ENCODE data around the gene COL15A1.

The COL15A1 gene

GRCh38 chr9:98986866-98987651, 43.4 kb downstream of the COL15A1 start:
- no peak overlapping the region for H3K4me3 ChIP-seq (ENCODE audit: low read length)
- no peak for DNase-seq (ENCODE audit: low read depth, low spot score)

GRCh38 chr9:98989036-98990000, 45.6 kb downstream of the COL15A1 start:
- no peak overlapping the region for H3K4me3 ChIP-seq (ENCODE audit: low read length)
- DNase-seq (ENCODE audit: low read depth, low spot score): no peak

DNA sequence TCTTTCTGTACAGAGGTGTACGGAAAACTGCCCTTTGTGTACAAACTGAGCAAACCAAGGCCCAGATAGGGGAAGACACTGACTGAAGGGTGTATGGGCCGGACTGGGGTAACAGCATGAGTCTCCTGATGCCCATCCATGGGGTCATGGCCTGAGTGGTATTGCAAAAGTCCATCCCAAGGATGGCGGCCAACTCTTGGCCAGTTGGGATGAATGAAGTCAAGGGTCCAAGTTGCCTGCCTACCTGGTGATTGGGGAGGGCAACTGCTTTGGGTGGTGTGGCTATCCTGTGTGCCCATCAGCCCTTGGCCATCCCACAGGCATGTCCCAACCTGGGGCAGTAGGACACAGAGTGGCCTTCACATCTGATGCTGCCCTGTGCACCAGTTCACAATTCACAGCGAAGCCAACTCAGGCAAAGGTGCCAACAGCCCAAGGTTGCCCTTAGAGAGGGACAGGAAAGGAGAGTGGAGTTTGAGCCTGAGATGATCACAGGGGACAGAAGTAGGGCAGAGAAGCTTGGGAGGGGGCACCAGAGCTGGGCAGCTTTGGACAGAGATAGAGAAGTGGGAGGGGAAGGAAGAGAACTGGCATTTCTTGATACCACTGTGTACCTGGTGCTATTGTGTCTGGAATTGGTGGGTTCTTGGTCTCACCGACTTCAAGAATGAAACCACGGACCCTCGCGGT, 46.6 kb downstream of the COL15A1 start:
- no peak overlapping the region for H3K4me3 ChIP-seq (ENCODE audit: low read length)
- no peak for DNase-seq (ENCODE audit: low read depth, low spot score)

DNA sequence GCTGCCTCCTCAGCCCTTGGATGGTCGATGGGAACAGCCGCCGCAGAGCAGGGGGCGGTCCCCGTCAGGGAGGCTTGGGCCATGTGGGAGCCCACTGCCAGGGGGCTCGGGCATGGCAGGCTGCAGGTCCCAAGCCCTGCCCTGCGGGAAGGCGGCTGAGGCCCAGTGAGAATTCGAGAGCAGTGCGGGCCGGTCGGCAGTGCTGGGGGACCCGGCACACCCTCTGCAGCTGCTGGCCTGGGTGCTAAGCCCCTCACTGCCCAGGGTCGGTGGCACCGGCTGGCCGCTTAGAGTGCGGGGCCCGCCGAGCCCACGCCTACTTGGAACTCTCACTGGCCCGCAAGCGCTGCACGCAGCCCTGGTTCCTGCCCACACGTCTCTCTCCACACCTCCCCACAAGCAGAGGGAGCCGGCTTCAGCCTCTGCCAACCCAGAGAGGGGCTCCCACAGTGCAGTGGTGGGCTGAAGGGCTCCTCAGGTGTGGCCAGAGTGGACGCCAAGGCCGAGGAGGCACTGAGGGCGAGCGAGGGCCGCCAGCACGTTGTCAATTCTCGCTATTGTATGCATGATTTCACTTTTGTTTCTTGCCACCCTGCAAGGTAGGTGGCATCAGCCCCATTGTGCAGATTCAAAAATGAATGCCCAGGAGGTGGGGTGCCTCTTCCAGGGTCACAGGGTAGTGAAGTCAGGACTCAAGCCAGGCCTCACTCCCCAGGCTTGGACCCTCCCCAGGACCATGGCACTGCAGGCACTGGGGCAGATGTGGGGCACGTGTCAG, 48.6 kb downstream of the COL15A1 start:
- DNase-seq (ENCODE audit: low read depth, low spot score): no peak
- H3K4me3 ChIP-seq (ENCODE audit: low read length): no peak overlapping the region

DNA sequence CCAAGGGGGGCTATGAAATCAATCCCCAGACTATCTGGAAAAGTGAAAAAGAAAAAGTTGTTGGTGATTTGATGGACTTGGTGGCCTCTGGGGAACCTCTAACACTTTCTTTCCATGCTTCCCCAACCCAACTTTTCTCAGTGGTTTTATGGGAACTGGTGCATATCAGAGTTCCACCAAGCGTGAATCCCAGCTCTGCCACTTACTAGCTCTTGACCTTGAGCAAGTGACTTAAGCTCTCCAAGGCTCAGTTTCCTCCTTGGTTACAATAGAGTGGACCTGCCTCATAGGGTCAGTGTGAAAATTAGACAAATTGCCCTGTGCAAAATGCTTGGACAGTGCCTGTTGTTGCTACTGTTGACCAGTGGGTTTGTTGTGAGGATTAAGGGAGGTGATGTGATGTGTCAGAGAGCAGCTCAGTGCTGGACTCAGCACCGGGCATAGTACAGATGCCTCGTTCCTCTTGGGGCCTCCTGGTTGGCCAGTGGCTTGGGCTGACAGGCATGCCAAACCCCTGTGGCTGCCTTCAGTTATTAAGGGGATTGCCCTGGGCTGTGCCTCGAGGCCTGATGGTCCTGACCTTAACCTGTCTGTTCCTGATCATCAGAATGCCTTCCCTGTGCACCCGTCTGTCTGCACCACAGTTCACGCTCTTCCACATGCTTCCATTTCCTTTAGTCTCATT, 49.3 kb downstream of the COL15A1 start:
- no peak overlapping the region for H3K4me3 ChIP-seq (ENCODE audit: low read length)
- no peak for DNase-seq (ENCODE audit: low read depth, low spot score)

DNA sequence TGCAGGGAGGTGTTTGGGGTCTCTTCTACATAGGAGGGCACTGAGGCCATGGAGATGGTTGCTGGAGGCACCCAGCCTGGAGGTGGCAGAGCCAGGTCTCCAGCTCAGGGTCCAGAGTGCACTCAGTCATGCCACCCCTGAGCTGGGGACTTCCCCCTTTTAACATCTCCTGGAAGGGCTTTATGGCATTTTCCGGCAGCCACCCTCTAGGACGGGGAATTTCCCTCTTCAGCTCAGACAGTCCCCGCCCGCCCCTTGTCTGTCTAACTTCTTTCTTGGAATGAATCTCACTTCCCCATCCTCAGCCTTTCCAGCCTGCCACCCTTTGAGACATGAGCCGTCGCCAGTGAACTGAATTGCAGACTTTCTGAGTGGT, 49.9 kb downstream of the COL15A1 start:
- DNase-seq (ENCODE audit: low read depth, low spot score): no peak

DNA sequence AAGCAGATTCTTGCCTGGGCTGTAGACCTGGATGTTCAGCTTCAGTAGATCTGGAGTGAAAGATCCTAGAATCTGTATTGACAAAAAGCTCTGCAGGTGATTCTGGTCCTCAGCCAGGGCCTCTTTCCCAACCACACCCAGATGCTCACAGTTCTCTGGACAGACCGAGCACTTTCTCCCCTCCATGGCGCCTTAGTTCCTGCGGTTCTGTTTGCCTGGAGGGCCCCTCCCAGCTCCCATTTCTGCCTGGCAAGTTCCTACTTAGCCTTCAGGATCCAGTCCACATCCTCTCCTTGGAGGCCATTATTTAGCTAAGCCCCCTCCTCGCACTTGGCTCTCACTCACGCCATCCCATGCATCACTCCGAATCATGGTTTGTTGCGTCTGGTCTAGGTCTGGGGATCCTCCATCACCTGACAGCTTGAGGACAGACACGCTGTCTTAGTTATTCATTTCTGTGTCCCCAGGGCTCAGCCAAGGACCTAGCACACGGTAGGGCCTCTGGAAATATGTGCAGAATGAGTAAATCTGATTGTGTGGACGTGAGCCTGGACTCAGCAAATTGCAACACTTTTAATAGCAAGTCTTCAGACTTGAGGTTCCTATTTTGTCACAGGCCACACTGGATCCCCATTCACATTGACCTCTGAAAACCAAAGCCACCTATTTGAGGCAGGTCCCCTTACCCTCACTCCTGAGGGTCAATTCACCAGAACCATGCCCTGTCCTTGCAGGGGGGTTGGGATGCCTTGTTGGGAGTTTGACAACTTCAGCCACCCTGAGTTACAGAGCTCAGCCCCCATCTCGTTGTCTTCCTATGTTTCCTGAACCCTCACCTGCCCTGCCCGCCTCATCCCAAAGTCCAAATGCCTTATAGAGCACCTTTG, 50.7 kb downstream of the COL15A1 start:
- no peak overlapping the region for H3K4me3 ChIP-seq (ENCODE audit: low read length)
- DNase-seq (ENCODE audit: low read depth, low spot score): no peak

More for the DNA sequence above, 49.9 kb downstream of the COL15A1 start:
- H3K4me3 ChIP-seq (ENCODE audit: low read length): no peak overlapping the region

DNA sequence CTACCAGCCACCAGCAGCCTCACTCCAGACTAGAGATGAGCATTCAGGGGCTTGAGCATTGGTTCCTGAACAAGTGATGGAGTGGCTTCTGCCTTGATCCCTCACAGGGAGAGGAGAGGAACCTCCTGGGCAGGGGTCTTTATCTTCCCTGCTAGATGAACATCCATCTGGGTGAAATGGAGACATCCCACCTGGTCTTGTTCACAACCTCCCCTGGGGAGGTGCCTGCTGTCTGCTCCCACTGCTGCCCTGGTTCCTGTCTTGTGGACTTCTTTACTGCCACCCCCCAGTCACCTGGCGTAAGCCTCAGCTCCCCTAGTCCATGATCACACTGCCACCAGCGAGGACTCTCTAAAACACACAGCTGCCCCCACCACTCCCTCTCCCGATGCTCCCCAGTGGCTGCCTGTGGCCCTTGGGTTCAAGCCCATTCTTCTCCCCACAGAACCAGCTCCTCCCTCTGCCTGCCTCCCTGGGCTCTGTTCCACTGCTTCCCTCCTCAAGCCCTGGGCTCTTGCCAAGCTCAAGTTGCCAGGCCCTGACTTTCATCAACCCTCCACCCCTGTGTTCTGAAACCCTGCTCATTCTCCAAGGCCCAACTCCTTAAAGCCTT, 51.5 kb downstream of the COL15A1 start:
- DNase-seq (ENCODE audit: low read depth, low spot score): no peak
- H3K4me3 ChIP-seq (ENCODE audit: low read length): no peak overlapping the region

DNA sequence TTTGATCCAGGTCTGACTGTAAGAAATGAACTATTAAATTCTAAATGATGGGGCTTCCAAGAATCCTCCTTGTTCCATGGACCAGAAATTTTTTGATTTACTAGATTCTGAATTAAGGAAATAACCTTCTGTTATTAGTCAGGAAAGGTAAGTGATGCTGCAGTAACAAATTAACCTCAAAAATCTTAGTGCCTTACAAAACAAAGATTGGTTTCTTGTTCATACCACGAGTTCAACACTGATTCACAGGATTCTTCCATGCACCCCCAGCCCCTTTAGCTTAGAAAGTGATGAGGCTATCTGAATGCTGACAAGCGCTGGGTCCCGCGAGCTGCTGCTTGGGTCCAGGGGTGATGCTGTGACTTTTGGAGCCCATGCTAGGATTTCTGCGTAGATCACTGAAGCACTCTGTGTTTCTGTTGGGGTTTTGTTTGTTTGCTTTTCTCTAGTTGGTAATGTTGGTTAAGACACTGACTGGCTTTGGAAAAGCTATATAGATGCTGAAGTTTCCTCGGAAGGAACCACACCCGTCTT, 52.3 kb downstream of the COL15A1 start:
- no peak for DNase-seq (ENCODE audit: low read depth, low spot score)
- H3K4me3 ChIP-seq (ENCODE audit: low read length): no peak overlapping the region

GRCh38 chr9:98997604-98998003, 53.9 kb downstream of the COL15A1 start:
- no peak overlapping the region for H3K4me3 ChIP-seq (ENCODE audit: low read length)
- no peak for DNase-seq (ENCODE audit: low read depth, low spot score)

DNA sequence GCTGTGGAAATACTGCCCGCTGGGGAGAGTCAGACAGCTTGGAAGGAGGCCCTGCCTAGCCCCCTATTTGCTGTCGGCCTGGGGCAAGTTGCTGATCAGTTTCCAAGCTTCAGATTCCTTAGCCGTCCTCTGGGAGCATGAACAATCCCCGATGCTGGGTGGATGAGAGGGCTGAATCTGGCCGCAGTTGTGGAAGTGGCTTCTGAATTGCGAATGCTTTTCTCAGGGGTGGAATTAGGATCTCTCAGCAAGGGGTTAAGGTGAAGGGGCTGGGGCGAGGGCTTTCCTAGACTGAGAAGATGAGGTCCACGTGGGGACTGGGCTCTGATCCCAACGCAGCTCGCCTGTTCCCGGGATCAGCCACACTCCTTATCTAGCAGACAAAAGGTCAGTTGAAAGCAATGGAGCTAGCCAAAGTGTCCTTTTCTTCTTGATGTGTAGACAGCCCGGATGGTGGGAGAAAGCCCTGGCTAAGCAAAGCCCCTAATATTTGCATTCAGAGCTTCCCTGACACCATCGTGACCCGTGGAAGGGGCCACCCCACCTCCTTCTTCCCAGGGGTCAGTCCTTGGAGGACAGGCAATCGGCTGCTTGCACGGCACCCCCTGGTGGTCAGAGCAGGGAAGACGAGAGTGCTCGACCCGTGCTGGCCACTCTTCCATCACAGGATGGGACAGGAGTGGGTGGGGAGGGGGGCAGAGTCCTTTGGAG, 54.9 kb downstream of the COL15A1 start:
- H3K4me3 ChIP-seq (ENCODE audit: low read length): no peak overlapping the region
- DNase-seq (ENCODE audit: low read depth, low spot score): no peak

DNA sequence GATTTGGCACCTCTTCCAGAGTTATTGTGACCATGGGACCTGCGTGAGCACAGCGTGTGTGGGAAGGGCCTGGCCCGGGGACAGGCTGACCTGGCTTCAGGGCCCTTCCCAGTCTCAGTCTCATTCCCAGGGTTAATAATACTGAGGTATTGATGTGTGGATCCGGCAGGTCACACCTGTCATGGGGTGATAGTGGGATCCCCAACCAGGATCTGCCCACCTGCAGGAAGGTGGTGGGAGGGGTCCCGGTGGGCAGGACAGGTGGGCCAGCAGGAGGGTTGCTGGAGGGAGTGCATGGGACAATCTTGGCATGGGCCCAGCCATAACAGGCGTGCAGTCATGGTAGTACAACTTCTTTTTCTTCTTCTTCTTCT, 55.4 kb downstream of the COL15A1 start:
- DNase-seq (ENCODE audit: low read depth, low spot score): no peak
- no peak overlapping the region for H3K4me3 ChIP-seq (ENCODE audit: low read length)

- DNase-seq (ENCODE audit: low read depth, low spot score): peak; percentile 69
Observed at GRCh38 chr9:99000476-99001395, 57.0 kb downstream of the COL15A1 start.

DNA sequence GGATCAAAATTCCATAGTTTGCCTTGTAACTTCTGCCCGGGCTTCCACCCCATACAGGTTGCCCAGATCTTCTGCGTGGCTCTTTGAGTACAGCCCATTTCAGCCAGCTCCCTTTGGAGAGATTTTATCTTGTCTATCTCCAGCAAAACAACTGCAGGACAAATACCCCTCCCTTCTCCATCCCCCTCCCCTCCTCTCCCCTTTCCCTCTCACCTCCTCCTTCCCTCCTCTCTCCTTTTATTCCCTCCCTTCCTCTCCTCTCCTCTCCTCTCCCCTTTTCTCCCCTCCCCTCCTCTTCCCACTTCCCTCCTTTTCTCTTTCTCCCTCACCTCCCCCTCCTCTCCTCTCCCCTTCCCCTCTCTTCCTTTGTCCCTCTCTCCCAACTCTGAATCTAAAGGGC, 58.2 kb downstream of the COL15A1 start:
- H3K4me3 ChIP-seq (ENCODE audit: low read length): no peak overlapping the region
- DNase-seq (ENCODE audit: low read depth, low spot score): no peak

More at GRCh38 chr9:99000476-99001395, 57.0 kb downstream of the COL15A1 start:
- H3K4me3 ChIP-seq (ENCODE audit: low read length): no peak overlapping the region

GRCh38 chr9:99002706-99003105, 59.0 kb downstream of the COL15A1 start:
- H3K4me3 ChIP-seq (ENCODE audit: low read length): no peak overlapping the region
- no peak for DNase-seq (ENCODE audit: low read depth, low spot score)
